Adipose tissue (tissue), 3 donors: ENCODE results near the gene PGD. TPM values are rescaled to one million over a fixed set of nuclear protein-coding genes. Genes with fewer than 3 reads are reported as not detected.

Experiments used
- H3K27ac ChIP-seq: one replicate; pipeline ENCODE4 v1.5.1; 2013; ENCODE audit warnings: low read depth, low read length
- WGBS, 3 donors: extraction: QIAGEN DNeasy Blood & Tissue Kit; methylation state at CpG; one replicate each; pipeline ENCODE4 v1.1.7; 2013; 5-methylcytosine and 5-hydroxymethylcytosine counted together
- polyA plus RNA-seq, 3 donors: library from polyadenylated mRNA; stranded (reverse); fragments of 200-250 nt; gene quantifications; one replicate each; pipeline ENCODE4 v1.2.3, GENCODE V29; 2013
- donor health status: healthy with polysubstance abuse.
- donor health status: Bipolar disorder and iron deficiency.
- donor health status: healthy.

PGD gene
- polyA plus RNA-seq, 3 donors: 54.1 to 306 (median 120) TPM

GRCh38 chr1:10430216-10431069, 31.6 kb downstream of the PGD start, which contains the start of gene CENPS:
Gene CENPS, plus strand, starts transcription at chr1:10430433. Its CDS starts 85 bp downstream, at chr1:10430518.
- H3K27ac ChIP-seq: no peak within 1 kb of the TSS
- 0% methylated on average over 64 to 95 of the region's 95 CpGs for WGBS, 3 donors

GRCh38 chr1:10431070-10431730, 32.3 kb downstream of the PGD start:
- H3K27ac ChIP-seq: no peak overlapping the region
- 19 to 24% (median 23%) methylated on average over 30 of the region's 30 CpGs for WGBS, 3 donors

- no peak overlapping the region for H3K27ac ChIP-seq
- WGBS, 3 donors: 73 to 83% (median 80%) methylated on average over 14 of the region's 14 CpGs
Measured at GRCh38 chr1:10432910-10433700, 34.2 kb downstream of the PGD start.

- 85 to 90% (median 86%) methylated on average over 11 of the region's 11 CpGs for WGBS, 3 donors
- H3K27ac ChIP-seq: no peak overlapping the region
Measured at GRCh38 chr1:10433790-10434189, 34.9 kb downstream of the PGD start.

- 88 to 93% (median 93%) methylated on average over 5 of the region's 5 CpGs for WGBS, 3 donors
- no peak overlapping the region for H3K27ac ChIP-seq
Measured at GRCh38 chr1:10434590-10434989, 35.7 kb downstream of the PGD start.

GRCh38 chr1:10437052-10437451, 38.2 kb downstream of the PGD start:
- WGBS, 3 donors: 97 to 100% (median 100%) methylated on average over 1 of the region's 1 CpG
- no peak overlapping the region for H3K27ac ChIP-seq

- no peak overlapping the region for H3K27ac ChIP-seq
- WGBS, 3 donors: 58 to 79% (median 78%) methylated on average over 7 of the region's 7 CpGs
Measured at GRCh38 chr1:10438677-10439163, 39.9 kb downstream of the PGD start.

GRCh38 chr1:10440305-10440704, 41.4 kb downstream of the PGD start:
- H3K27ac ChIP-seq: no peak overlapping the region
- WGBS, 3 donors: 94 to 97% (median 95%) methylated on average over 2 of the region's 2 CpGs

- 93 to 97% (median 93%) methylated on average over 5 of the region's 5 CpGs for whole genome bisulfite sequencing, 3 donors
- no peak overlapping the region for H3K27ac ChIP-seq
Measured at GRCh38 chr1:10440794-10441193, 41.9 kb downstream of the PGD start.

GRCh38 chr1:10444248-10444647, 45.4 kb downstream of the PGD start:
- 91 to 98% (median 95%) methylated on average over 6 of the region's 6 CpGs for WGBS, 3 donors
- no peak overlapping the region for H3K27ac ChIP-seq

- 86 to 94% (median 88%) methylated on average over 7 of the region's 7 CpGs for WGBS, 3 donors
- H3K27ac ChIP-seq: no peak overlapping the region
Measured at GRCh38 chr1:10444795-10445397, 46.0 kb downstream of the PGD start.

GRCh38 chr1:10446790-10447422, 48.0 kb downstream of the PGD start:
- WGBS, 3 donors: 96 to 97% (median 96%) methylated on average over 7 of the region's 7 CpGs

GRCh38 chr1:10449751-10450150, 50.9 kb downstream of the PGD start, which contains the start of gene CORT:
Gene CORT, plus strand, starts transcription at chr1:10450031. Its CDS starts 193 bp downstream, at chr1:10450224.
- no peak within 1 kb of the TSS for H3K27ac ChIP-seq
- WGBS, 3 donors: 73 to 84% (median 79%) methylated on average over 10 of the region's 10 CpGs

More at GRCh38 chr1:10446790-10447422, 48.0 kb downstream of the PGD start:
- H3K27ac ChIP-seq: no peak overlapping the region

- 69 to 76% (median 72%) methylated on average over 21 of the region's 21 CpGs for WGBS, 3 donors
- H3K27ac ChIP-seq: no peak overlapping the region
Measured at GRCh38 chr1:10450156-10450814, 51.4 kb downstream of the PGD start.

- 38 to 43% (median 41%) methylated on average over 6 of the region's 6 CpGs for WGBS, 3 donors
- H3K27ac ChIP-seq: no peak overlapping the region
Measured at GRCh38 chr1:10450836-10451235, 52.0 kb downstream of the PGD start.

GRCh38 chr1:10451287-10451686, 52.4 kb downstream of the PGD start:
- no peak overlapping the region for H3K27ac ChIP-seq
- WGBS, 3 donors: 7 to 33% (median 11%) methylated on average over 10 of the region's 10 CpGs

- 88 to 93% (median 89%) methylated on average over 5 of the region's 5 CpGs for WGBS, 3 donors
Measured at GRCh38 chr1:10456048-10456447, 57.2 kb downstream of the PGD start.

More at GRCh38 chr1:10456048-10456447, 57.2 kb downstream of the PGD start:
- no peak overlapping the region for H3K27ac ChIP-seq
